Dermis blood vessel endothelial cell (primary cell): ENCODE measurements around the gene LETM1. TPM values are rescaled to one million over a fixed set of nuclear protein-coding genes. Genes with fewer than 3 reads are reported as not detected.
A peak's percentile ranks its signal among the peaks of the same experiment; 100 is the strongest.

Source experiments
- DNase-seq: peaks from one replicate; pipeline ENCODE4 v3.0.0; 2010
- total RNA-seq: library from RNA; depleted of rRNA; stranded (reverse); fragments of >200 nt; gene quantifications from 2 replicates; pipeline ENCODE4 v1.2.3, GENCODE V29; 2014

The LETM1 gene
- total RNA-seq, result 90.0 and 95.8 TPM in 2 replicates

GRCh38 chr4:1856071-1856942 lies at the start of gene LETM1:
TSS of gene LETM1 (minus strand) at chr4:1856156. CDS start at chr4:1855950, 206 bp downstream.
- DNase-seq, result peak; percentile 93

- no peak for DNase-seq
Observed at GRCh38 chr4:1904042-1904441, 48.1 kb upstream of the LETM1 start.

- DNase-seq, result no peak
Observed at GRCh38 chr4:1903035-1903434, 47.1 kb upstream of the LETM1 start.

- DNase-seq, result no peak
Observed at GRCh38 chr4:1902243-1902642, 46.3 kb upstream of the LETM1 start.

- DNase-seq, result no peak
Observed at GRCh38 chr4:1901127-1901526, 45.2 kb upstream of the LETM1 start.

DNA sequence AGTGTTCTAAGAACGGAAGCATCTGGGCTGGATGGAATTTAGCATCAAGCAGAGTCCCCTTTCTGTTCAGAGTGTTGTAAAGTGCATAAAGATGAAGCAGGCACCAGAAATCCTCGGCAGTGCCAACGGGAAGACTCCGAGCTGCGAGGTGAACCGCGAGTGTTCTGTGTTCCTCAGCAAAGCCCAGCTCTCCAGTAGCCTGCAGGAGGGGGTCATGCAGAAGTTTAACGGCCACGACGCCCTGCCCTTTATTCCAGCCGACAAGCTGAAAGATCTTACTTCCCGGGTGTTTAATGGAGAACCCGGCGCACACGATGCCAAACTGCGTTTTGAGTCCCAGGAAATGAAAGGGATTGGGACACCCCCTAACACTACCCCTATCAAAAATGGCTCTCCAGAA lies 44.7 kb upstream of the LETM1 start:
- no peak for DNase-seq

- DNase-seq, result no peak
Observed at GRCh38 chr4:1900087-1900433, 44.1 kb upstream of the LETM1 start.

GRCh38 chr4:1899149-1900086 lies 43.5 kb upstream of the LETM1 start:
- DNase-seq, result peak; percentile 88

DNA sequence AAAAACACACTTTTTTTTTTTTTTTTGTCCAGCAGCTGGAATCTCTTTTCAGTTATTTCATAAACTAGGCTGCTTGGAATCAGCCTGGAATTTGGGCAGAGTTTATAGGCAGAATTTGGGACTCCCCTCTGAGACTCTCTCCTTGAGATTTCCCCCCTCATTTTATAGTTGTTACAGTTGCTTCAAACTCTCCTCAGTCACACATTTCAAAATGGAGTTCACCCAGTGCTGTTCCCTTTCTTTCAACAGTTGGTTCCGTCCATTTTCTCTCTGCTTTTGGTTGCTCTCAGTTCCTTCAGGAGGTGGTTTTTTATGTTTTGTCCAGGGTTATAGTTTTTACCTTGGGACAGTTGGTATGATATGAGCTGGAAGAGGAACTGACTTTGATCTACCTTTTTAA lies 42.7 kb upstream of the LETM1 start:
- no peak for DNase-seq

DNA sequence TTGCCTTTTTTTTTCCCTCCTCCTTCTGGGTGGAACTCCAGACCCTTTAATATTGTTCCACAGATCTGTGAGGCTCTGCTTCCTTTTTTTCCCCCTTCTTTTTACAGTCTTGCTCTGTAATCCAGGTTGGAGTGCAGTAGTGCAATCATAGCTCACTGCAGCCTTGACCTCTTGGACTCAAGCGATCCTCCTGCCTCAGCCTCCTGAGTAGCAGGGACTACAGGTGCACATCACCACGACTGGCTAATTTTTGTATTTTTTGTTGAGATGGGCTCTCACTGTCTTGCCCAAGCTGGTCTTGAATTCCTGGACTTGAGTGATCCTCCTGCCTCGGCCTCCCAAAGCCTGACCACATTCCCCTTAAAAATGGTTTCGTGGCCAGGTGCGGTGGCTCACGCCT lies 42.1 kb upstream of the LETM1 start:
- no peak for DNase-seq

- DNase-seq, result no peak
Observed at GRCh38 chr4:1896658-1896991, 40.7 kb upstream of the LETM1 start.

DNA sequence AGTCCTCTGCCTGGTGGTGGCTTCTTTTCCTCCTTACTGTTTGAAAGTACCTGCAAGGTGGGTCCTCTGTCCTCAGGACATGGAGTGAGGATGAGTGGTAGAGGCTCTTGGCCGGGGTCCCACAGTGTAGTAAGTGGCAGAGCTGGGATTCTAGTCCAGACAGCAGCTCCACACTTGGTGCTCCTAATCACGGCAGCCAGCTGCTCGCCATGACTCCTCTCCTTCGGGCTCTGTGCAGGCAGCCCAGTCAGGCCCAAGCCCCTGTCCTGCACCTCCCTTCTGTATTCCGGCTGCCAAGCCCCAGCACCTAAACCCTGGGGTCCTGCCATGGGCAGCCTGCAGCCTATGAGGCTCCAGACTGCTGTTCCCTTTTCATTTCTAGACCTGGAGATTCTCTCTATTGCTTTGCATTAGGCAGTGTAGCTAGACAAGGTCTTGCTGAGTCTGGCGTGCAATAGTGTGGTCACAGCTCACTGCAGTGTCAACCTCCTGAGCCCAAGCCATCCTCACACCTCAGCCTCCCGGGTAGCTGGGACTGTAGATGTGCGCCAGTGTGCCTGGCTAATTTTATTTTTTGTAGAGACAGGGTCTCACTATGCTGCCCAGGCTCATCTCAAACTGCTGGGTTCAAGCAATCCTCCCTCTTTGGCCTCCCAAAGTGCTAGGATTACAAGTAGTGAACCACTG lies 40.2 kb upstream of the LETM1 start:
- DNase-seq, result no peak

- no peak for DNase-seq
Observed at GRCh38 chr4:1890979-1891570, 35.1 kb upstream of the LETM1 start.

GRCh38 chr4:1887052-1887451 lies 31.1 kb upstream of the LETM1 start:
- no peak for DNase-seq

- DNase-seq, result no peak
Observed at GRCh38 chr4:1885414-1885813, 29.5 kb upstream of the LETM1 start.

DNA sequence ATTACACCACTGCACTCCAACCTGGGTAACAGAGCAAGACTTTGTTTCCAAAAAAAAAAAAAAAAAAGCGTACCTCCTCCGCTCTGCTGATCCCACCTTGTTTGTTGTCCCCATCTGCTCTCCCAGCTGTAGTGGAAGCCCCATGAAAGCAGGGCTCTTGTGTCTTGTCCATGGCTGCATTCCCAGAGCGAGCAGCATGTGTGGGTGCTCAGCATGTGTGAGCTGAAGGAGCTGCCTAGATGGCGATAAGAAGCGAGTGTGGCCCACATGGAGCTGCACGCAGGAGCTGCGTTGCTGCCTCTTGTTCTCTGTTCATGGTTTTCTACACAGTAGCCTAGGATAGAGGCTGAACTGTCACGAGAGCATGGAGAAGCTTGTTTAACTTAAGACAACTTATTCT lies 27.6 kb upstream of the LETM1 start:
- no peak for DNase-seq

DNA sequence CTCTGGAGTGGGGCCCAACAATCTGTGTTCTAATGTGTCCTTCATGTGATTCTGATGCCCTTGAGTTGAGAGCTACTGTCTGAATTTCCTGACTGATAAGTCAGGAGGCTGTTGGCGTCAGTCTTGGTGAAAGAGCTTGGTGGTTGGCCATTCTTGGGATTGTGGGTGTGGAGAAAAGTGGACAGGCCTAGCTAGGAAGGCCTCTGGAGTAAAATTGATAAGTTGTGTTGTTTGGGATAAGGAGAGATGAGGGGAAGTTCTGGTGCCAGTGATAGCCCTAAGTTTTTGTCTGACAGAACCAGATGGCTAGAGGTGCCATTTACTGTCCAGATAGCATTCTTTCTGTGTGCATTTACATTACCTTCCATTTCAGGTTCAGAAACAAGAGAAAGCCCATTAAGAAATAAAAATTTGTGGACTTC lies 26.9 kb upstream of the LETM1 start:
- no peak for DNase-seq

- DNase-seq, result no peak
Observed at GRCh38 chr4:1880332-1880731, 24.4 kb upstream of the LETM1 start.

DNA sequence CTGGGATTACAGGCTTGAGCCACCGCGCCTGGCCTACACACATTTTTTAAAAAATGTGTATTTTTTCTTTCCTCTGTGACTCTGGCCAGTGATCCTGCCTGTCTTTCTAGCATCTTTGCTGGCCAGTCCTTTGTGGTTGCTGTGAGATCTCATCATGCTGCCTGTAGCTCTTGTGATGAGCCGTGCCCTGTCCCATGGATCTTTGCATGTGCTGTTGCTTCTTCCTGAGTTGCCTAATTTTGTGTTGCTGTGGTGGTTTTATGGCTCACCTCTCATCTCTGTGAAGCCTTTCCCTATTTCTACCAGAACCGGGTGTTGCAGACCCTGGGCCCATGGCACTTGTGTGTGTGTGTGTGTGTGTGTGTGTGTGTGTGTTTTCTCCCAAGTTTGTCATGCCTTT lies 23.5 kb upstream of the LETM1 start:
- DNase-seq, result no peak

GRCh38 chr4:1874201-1874600 lies 18.2 kb upstream of the LETM1 start:
- no peak for DNase-seq

GRCh38 chr4:1873776-1874175 lies 17.8 kb upstream of the LETM1 start:
- no peak for DNase-seq

GRCh38 chr4:1873291-1873690 lies 17.3 kb upstream of the LETM1 start:
- DNase-seq, result no peak

GRCh38 chr4:1872870-1873269 lies 16.9 kb upstream of the LETM1 start:
- peak; percentile 50 for DNase-seq
